K562 (cell line): Measurements from ENCODE around the gene GRIK5. TPM values are rescaled to one million over a fixed set of nuclear protein-coding genes. Genes with fewer than 3 reads are reported as not detected.

ENCODE experiments used
- ATAC-seq: fragments of 200-7000 bp; cut with Tn5 transposase; 3 replicates; pipeline ENCODE4 v1.9.1; 2020; ENCODE audit warnings: moderate library complexity
- BruUV-seq: library from RNA; stranded (reverse); fragments of 400-500 nt; replicated peaks from 2 replicates; lab custom pipeline; 2021; lab: Mats Ljungman, UMichigan
- CTCF ChIA-PET: fragments of 300-600 bp; formaldehyde crosslinking; extraction: SDS; loops from one replicate; lab custom pipeline; 2021; ENCODE audit warnings: low intra/inter-chr PET ratio; lab: Yijun Ruan, JAX
- POLR2A ChIA-PET: fragments of 300-600, 350-650 bp; sonication (Branson Sonifier 250); formaldehyde crosslinking; extraction: SDS; loops from one replicate; lab custom pipeline; 2021; ENCODE audit warnings: antibody characterized with exemption, inconsistent platforms; lab: Yijun Ruan, JAX
- DNase-seq, 4 experiments: peaks; one replicate each; pipeline versions ENCODE4 v3.0.0 to v3.0.0-alpha.2; 2011 to 2018; ENCODE audit warnings: low spot score in 3 of 4, mixed read lengths in 3 of 4; ENCODE audit errors: extremely low read depth in 1 of 4
- FAIRE-seq: peaks from 2 replicates; lab custom pipeline; 2011; peaks lifted over from hg19 to GRCh38; lab: Jason Lieb, UNC
- H2AFZ ChIP-seq: 2 replicates; pipeline ENCODE4 v1.6.0; 2011; ENCODE audit warnings: low read depth, low read length, control low read depth, inconsistent platforms
- H3K27ac ChIP-seq: fragments of 200-600 bp; 3 replicates; pipeline ENCODE4 v1.8.0; 2011; ENCODE audit warnings: low read depth, mild to moderate bottlenecking, control low read depth, inconsistent platforms, low read length, moderate library complexity, mixed read lengths; ENCODE audit errors: extremely low read depth
- H3K27me3 ChIP-seq, 2 experiments: fragments of 300-600 bp in 1 of 2; 2 replicates in 1 of 2; 3 replicates in 1 of 2; pipeline versions ENCODE4 v1.6.0 to v1.8.0; 2011; ENCODE audit warnings: inconsistent platforms in 2 of 2, low read length in 2 of 2, mild to moderate bottlenecking in 1 of 2, mixed read lengths in 1 of 2, moderate library complexity in 1 of 2; ENCODE audit not compliant: control insufficient read depth in 2 of 2, insufficient read depth in 2 of 2
- H3K36me3 ChIP-seq: fragments of 300-600 bp; 3 replicates; pipeline ENCODE4 v1.8.0; 2011; ENCODE audit warnings: mild to moderate bottlenecking, low read length, inconsistent platforms; ENCODE audit not compliant: control insufficient read depth, insufficient read depth
- H3K4me1 ChIP-seq, 2 experiments: fragments of 200-600 bp in 1 of 2; replicated peaks in 1 of 2; 2 replicates in 1 of 2; 3 replicates in 1 of 2; pipeline versions ENCODE4 v1.5.1 to v1.8.0; 2011; ENCODE audit warnings: inconsistent platforms in 2 of 2, low read length in 2 of 2, mild to moderate bottlenecking in 1 of 2, mixed read lengths in 1 of 2, moderate library complexity in 1 of 2; ENCODE audit not compliant: control insufficient read depth in 2 of 2, insufficient read depth in 2 of 2
- H3K4me2 ChIP-seq: 2 replicates; pipeline ENCODE4 v1.6.1; 2011; ENCODE audit warnings: low read length, control low read depth, inconsistent platforms, mixed read lengths; ENCODE audit not compliant: insufficient read depth
- H3K4me3 ChIP-seq: fragments of 200-600 bp; sonication (generic), shearing (Covaris generic); 2 replicates; pipeline ENCODE4 v1.5.1; 2016; ENCODE audit warnings: control low read depth, inconsistent platforms
- H3K79me2 ChIP-seq: fragments of 200-600 bp; 3 replicates; pipeline ENCODE4 v1.8.0; 2011; ENCODE audit warnings: low read length, inconsistent platforms; ENCODE audit not compliant: control insufficient read depth, insufficient read depth
- H3K9ac ChIP-seq, 2 experiments: 2 replicates each; pipeline versions ENCODE4 v1.6.0 to v1.6.1; 2011; ENCODE audit warnings: low read depth in 2 of 2, low read length in 2 of 2, control low read depth in 1 of 2, inconsistent platforms in 1 of 2, mild to moderate bottlenecking in 1 of 2, mixed read lengths in 1 of 2; ENCODE audit not compliant: insufficient read depth in 1 of 2
- H3K9me1 ChIP-seq: one replicate; pipeline ENCODE4 v1.6.0; 2011; ENCODE audit warnings: inconsistent platforms, mild to moderate bottlenecking, low read length, moderate library complexity; ENCODE audit not compliant: control insufficient read depth, insufficient read depth
- H3K9me3 ChIP-seq: replicated peaks from 2 replicates; pipeline ENCODE4 v1.5.1; 2011; ENCODE audit warnings: low read depth, low read length, inconsistent platforms; ENCODE audit not compliant: control insufficient read depth, insufficient read depth
- H4K20me1 ChIP-seq: replicated peaks from 2 replicates; pipeline ENCODE4 v1.6.1; 2011; ENCODE audit warnings: low read length, inconsistent platforms, mixed read lengths; ENCODE audit not compliant: control insufficient read depth, insufficient read depth
- BHLHE40 ChIP-seq: IDR thresholded peaks from 2 replicates; pipeline ENCODE4 v1.6.1; 2011; ENCODE audit warnings: low read length, improper control_type of control experiment
- CEBPB ChIP-seq: fragments of 450-650 bp; IDR thresholded peaks from 2 replicates; pipeline ENCODE4 v1.6.1; 2016; ENCODE audit warnings: missing genetic modification characterization, missing compliant biosample characterization
- GTF2E2 ChIP-seq: fragments of 200-800 bp; sonication (Bioruptor generic); IDR thresholded peaks from 2 replicates; pipeline ENCODE4 v1.6.1; 2016; ENCODE audit warnings: missing genetic modification characterization, missing compliant biosample characterization
- MNT ChIP-seq, 2 experiments: fragments of 450-650 bp; conservative IDR thresholded peaks; 2 replicates each; pipeline ENCODE4 v1.6.1; 2017; ENCODE audit warnings: mild to moderate bottlenecking in 2 of 2, moderate library complexity in 2 of 2
- SAP30 ChIP-seq: fragments of 200-600 bp; sonication (generic); IDR thresholded peaks from 2 replicates; pipeline ENCODE4 v1.6.1; 2012; ENCODE audit warnings: borderline replicate concordance, low read depth, mild to moderate bottlenecking, moderate library complexity, low read length, control low read depth, inconsistent platforms; ENCODE audit not compliant: insufficient read depth, poor library complexity, severe bottlenecking
- SIN3B ChIP-seq: fragments of 450-650 bp; IDR thresholded peaks from 2 replicates; pipeline ENCODE4 v1.6.1; 2017; ENCODE audit warnings: low read depth, mild to moderate bottlenecking, moderate library complexity
- TAF1 ChIP-seq: IDR thresholded peaks from 2 replicates; pipeline ENCODE4 v1.6.1; 2011; ENCODE audit warnings: mild to moderate bottlenecking, low read length, moderate library complexity; ENCODE audit not compliant: insufficient read depth, control insufficient read depth, severe bottlenecking; ENCODE audit errors: extremely low read depth
- ZBTB7A ChIP-seq: IDR thresholded peaks from 2 replicates; pipeline ENCODE4 v1.6.1; 2011; ENCODE audit warnings: low read depth, mild to moderate bottlenecking, low read length, moderate library complexity, borderline replicate concordance; ENCODE audit not compliant: control insufficient read depth
- ZNF507 ChIP-seq: conservative IDR thresholded peaks from 2 replicates; pipeline ENCODE4 v1.6.1; 2017; ENCODE audit warnings: missing genetic modification characterization, missing compliant biosample characterization
- WGBS: fragments of 100-300 bp; shearing (Covaris generic); methylation state at CpG from one replicate; pipeline ENCODE4 v1.1.6; 2016; ENCODE audit warnings: low coverage, mixed read lengths; ENCODE audit not compliant: insufficient coverage; ENCODE audit errors: missing lambda C conversion rate; 5-methylcytosine and 5-hydroxymethylcytosine counted together
- in situ Hi-C: fragments of 300-500 bp; cut with MboI; formaldehyde crosslinking; loops from 4 replicates; pipeline ENCODE4 v1.15.0; 2018; ENCODE audit warnings: inconsistent platforms, mixed read lengths
- intact Hi-C: fragments of 100-400 bp; cut with micrococcal nuclease; formaldehyde crosslinking; loops from 2 replicates; pipeline ENCODE4 v1.14.2; 2022
- polyA plus RNA-seq, 8 experiments: library from polyadenylated mRNA; depleted of rRNA in 4 of 8; stranded (reverse) in 5 of 8; unstranded in 3 of 8; fragments of >200 nt; fragmentation: Nextera tagmentation in 2 of 8; fragmentation: Illumina TruSeq in 1 of 8; extraction: Ambion mirVana in 2 of 8; extraction: Trizol in 1 of 8; gene quantifications; 2 replicates each; pipeline versions ENCODE4 v1.2.1 to v1.2.3, GENCODE V29; 2011 to 2014; ENCODE audit warnings: inconsistent platforms in 1 of 8, missing spikeins in 1 of 8
- total RNA-seq, 7 experiments: library from RNA; depleted of rRNA in 6 of 7; stranded (reverse); fragments of >200 nt in 6 of 7; fragmentation: Illumina TruSeq in 2 of 7; extraction: Trizol in 2 of 7; gene quantifications; 2 replicates each; pipeline versions ENCODE4 v1.2.1 to v1.2.3, GENCODE V29; 2011 to 2021; ENCODE audit warnings: low replicate concordance in 1 of 7
- TF ChIP-seq, protein P1 (sequence below), 3 experiments: fragments of 200-800 bp in 1 of 3; sonication (Bioruptor generic) in 1 of 3; sonication (generic) in 1 of 3; formaldehyde crosslinking in 1 of 3; IDR thresholded peaks; 2 replicates each; pipeline versions ENCODE4 v1.6.1 to v1.8.0; 2016 to 2022; ENCODE audit warnings: mild to moderate bottlenecking in 2 of 3, missing compliant biosample characterization in 2 of 3, missing genetic modification characterization in 2 of 3, missing genetic modification reagents in 1 of 3

GRIK5 gene
- total and polyA plus RNA-seq, 9 of the 15 experiments (the other 6 are each of a cell fraction or from before 2014, with no cell fraction given), result 0.04 to 0.55 (median 0.27) TPM; not detected in 2

- DNase-seq, result no peak
- ChIA-PET POLR2A (interaction anchor here (0.5 to 1.0 kb wide), 7 partner anchors 9 to 510 kb away, joined by 3 to 4 read pairs (median 3); no protein-coding TSS in a partner anchor), CTCF (no interaction called here)
- Histone ChIP-seq H3K79me2 (peaks cover 48% of the 10 kb centered on the region), H3K9me1 (no peaks in the 10 kb centered on the region), H3K4me1 (peaks cover 19 to 42% of the 10 kb centered on the region in 2 experiments), H2AFZ (peak overlapping the region; percentile 73; the same call in 1 of the 2 replicates), H3K4me2 (peak overlapping the region; percentile 93), H3K27me3 (no peaks in the 10 kb centered on the region), H3K36me3 (peaks cover 36% of the 10 kb centered on the region; the same call in 2 of the 3 replicates), H3K9me3 (no peaks in the 10 kb centered on the region), H3K4me3 (peak overlapping the region; percentile 96), H3K27ac (peak overlapping the region; percentile 88), H4K20me1 (peaks cover 14% of the 10 kb centered on the region), H3K9ac (peak overlapping the region; percentile 99)
- no peak for FAIRE-seq
- 0% methylated on average over 15 of the region's 33 CpGs for WGBS
- no TSS peak for BruUV-seq
- intact Hi-C loops (no loop called here), in situ Hi-C loops (no loop called here)
- no peak for ATAC-seq
- peak; percentile 68; the same call in 1 of the 2 replicates for TF ChIP-seq ZBTB7A
- TF ChIP-seq SIN3B, result 0 out of 2 replicates have a peak, but pooled peaks have one; percentile 0
- TF ChIP-seq CEBPB, result no peak
- peak; percentile 11 for TF ChIP-seq TAF1
- peak; percentile 1; the same call in 1 of the 2 replicates for TF ChIP-seq BHLHE40
- peak; percentile 35 to 64; a peak in 3 of 4 replicates for TF ChIP-seq MNT (conservative IDR thresholded peaks at IDR 0.05)
- TF ChIP-seq SAP30, result peak; percentile 16
- 0 out of 2 replicates have a peak, but pooled peaks have one; percentile 37 for TF ChIP-seq GTF2E2 (tag)
- no peak for TF ChIP-seq ZNF507 (tag)
- TF ChIP-seq, protein P1, sequence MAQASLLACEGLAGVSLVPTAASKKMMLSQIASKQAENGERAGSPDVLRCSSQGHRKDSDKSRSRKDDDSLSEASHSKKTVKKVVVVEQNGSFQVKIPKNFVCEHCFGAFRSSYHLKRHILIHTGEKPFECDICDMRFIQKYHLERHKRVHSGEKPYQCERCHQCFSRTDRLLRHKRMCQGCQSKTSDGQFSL (CRISPR knock-in tag; IDR thresholded peaks at IDR 0.05), result no peak
- TF ChIP-seq, protein P1 (tag; IDR thresholded peaks at IDR 0.05), result peak in 1 of 2 experiments; percentile 44; a peak in 1 of 4 replicates
- TF ChIP-seq, all 486 proteins: peak for 8
These were observed 6.5 kb upstream of the GRIK5 start for GRCh38 chr19:42076380-42076944.
